ENCODE data around the gene LIPA.
"Not testable (repeated sequence)": the region's sequence is repeated elsewhere in the genome, so short reads cannot be mapped to it uniquely, and the experiment has no call there.

The LIPA gene

GRCh38 chr10:89256340-89256739 is 4.8 kb upstream of the LIPA start:
- no peaks in the 10 kb centered on the region for H3K27me3 ChIP-seq (ENCODE audit: insufficient read depth, low read length)
- peaks cover 9% of the 10 kb centered on the region for H3K4me1 ChIP-seq (ENCODE audit: control insufficient read depth, insufficient read depth, low read length, unreplicated experiment)
- no peak overlapping the region for H3K4me3 ChIP-seq (ENCODE audit: low read depth, low read length)
- H2AFZ ChIP-seq (ENCODE audit: low read length, unreplicated experiment): no peak overlapping the region
- no peak overlapping the region for H3K27ac ChIP-seq (ENCODE audit: low read depth, low read length)
- no peaks in the 10 kb centered on the region for H3K79me2 ChIP-seq (ENCODE audit: control insufficient read depth, insufficient read depth, low read length, unreplicated experiment)
- H3K36me3 ChIP-seq (ENCODE audit: insufficient read depth, low read length): no peaks in the 10 kb centered on the region

GRCh38 chr10:89255793-89256192 is 4.2 kb upstream of the LIPA start:
- Histone ChIP-seq H3K4me1 (ENCODE audit: control insufficient read depth, insufficient read depth, low read length, unreplicated experiment) (peaks cover 5% of the 10 kb centered on the region), H3K79me2 (ENCODE audit: control insufficient read depth, insufficient read depth, low read length, unreplicated experiment) (peaks cover 4% of the 10 kb centered on the region), H3K36me3 (ENCODE audit: insufficient read depth, low read length) (no peaks in the 10 kb centered on the region), H3K4me3 (ENCODE audit: low read depth, low read length) (no peak overlapping the region), H2AFZ (ENCODE audit: low read length, unreplicated experiment) (no peak overlapping the region), H3K27ac (ENCODE audit: low read depth, low read length) (no peak overlapping the region), H3K27me3 (ENCODE audit: insufficient read depth, low read length) (no peaks in the 10 kb centered on the region)

- not testable (repeated sequence) for H3K27me3 ChIP-seq (ENCODE audit: insufficient read depth, low read length); H2AFZ ChIP-seq (ENCODE audit: low read length, unreplicated experiment); H3K4me1 ChIP-seq (ENCODE audit: control insufficient read depth, insufficient read depth, low read length, unreplicated experiment); H3K36me3 ChIP-seq (ENCODE audit: insufficient read depth, low read length); H3K4me3 ChIP-seq (ENCODE audit: low read depth, low read length); H3K27ac ChIP-seq (ENCODE audit: low read depth, low read length)
- H3K79me2 ChIP-seq (ENCODE audit: control insufficient read depth, insufficient read depth, low read length, unreplicated experiment): peaks cover 11% of the 10 kb centered on the region
Observed at GRCh38 chr10:89255091-89255579, 3.6 kb upstream of the LIPA start.

- H3K4me3 ChIP-seq (ENCODE audit: low read depth, low read length): peak overlapping the region; percentile 94
- peaks cover 10% of the 10 kb centered on the region for H3K4me1 ChIP-seq (ENCODE audit: control insufficient read depth, insufficient read depth, low read length, unreplicated experiment)
- H2AFZ ChIP-seq (ENCODE audit: low read length, unreplicated experiment): no peak overlapping the region
- no peaks in the 10 kb centered on the region for H3K27me3 ChIP-seq (ENCODE audit: insufficient read depth, low read length)
- no peaks in the 10 kb centered on the region for H3K36me3 ChIP-seq (ENCODE audit: insufficient read depth, low read length)
- peaks cover 23% of the 10 kb centered on the region for H3K79me2 ChIP-seq (ENCODE audit: control insufficient read depth, insufficient read depth, low read length, unreplicated experiment)
- H3K27ac ChIP-seq (ENCODE audit: low read depth, low read length): no peak overlapping the region
Observed at GRCh38 chr10:89252225-89252585, 630 bp upstream of the LIPA start.

GRCh38 chr10:89250865-89251408 is 638 bp downstream of the LIPA start:
- Histone ChIP-seq H3K79me2 (ENCODE audit: control insufficient read depth, insufficient read depth, low read length, unreplicated experiment) (peaks cover 23% of the 10 kb centered on the region), H3K36me3 (ENCODE audit: insufficient read depth, low read length) (no peaks in the 10 kb centered on the region), H3K4me3 (ENCODE audit: low read depth, low read length) (peak overlapping the region; percentile 94), H2AFZ (ENCODE audit: low read length, unreplicated experiment) (peak overlapping the region; percentile 61), H3K27ac (ENCODE audit: low read depth, low read length) (no peak overlapping the region), H3K27me3 (ENCODE audit: insufficient read depth, low read length) (no peaks in the 10 kb centered on the region), H3K4me1 (ENCODE audit: control insufficient read depth, insufficient read depth, low read length, unreplicated experiment) (peaks cover 10% of the 10 kb centered on the region)

- Histone ChIP-seq H3K4me3 (ENCODE audit: low read depth, low read length) (no peak overlapping the region), H3K27ac (ENCODE audit: low read depth, low read length) (no peak overlapping the region), H3K27me3 (ENCODE audit: insufficient read depth, low read length) (no peaks in the 10 kb centered on the region), H2AFZ (ENCODE audit: low read length, unreplicated experiment) (no peak overlapping the region), H3K4me1 (ENCODE audit: control insufficient read depth, insufficient read depth, low read length, unreplicated experiment) (peaks cover 10% of the 10 kb centered on the region), H3K79me2 (ENCODE audit: control insufficient read depth, insufficient read depth, low read length, unreplicated experiment) (peaks cover 23% of the 10 kb centered on the region), H3K36me3 (ENCODE audit: insufficient read depth, low read length) (no peaks in the 10 kb centered on the region)
Observed at GRCh38 chr10:89248990-89249389, 2.6 kb downstream of the LIPA start.

- not testable (repeated sequence) for H3K36me3 ChIP-seq (ENCODE audit: insufficient read depth, low read length); H3K27ac ChIP-seq (ENCODE audit: low read depth, low read length); H3K27me3 ChIP-seq (ENCODE audit: insufficient read depth, low read length); H3K4me3 ChIP-seq (ENCODE audit: low read depth, low read length); H2AFZ ChIP-seq (ENCODE audit: low read length, unreplicated experiment)
- Histone ChIP-seq H3K79me2 (ENCODE audit: control insufficient read depth, insufficient read depth, low read length, unreplicated experiment) (peaks cover 23% of the 10 kb centered on the region), H3K4me1 (ENCODE audit: control insufficient read depth, insufficient read depth, low read length, unreplicated experiment) (peaks cover 15% of the 10 kb centered on the region)
Observed at GRCh38 chr10:89247623-89248022, 4.0 kb downstream of the LIPA start.

- no peak overlapping the region for H3K27ac ChIP-seq (ENCODE audit: low read depth, low read length)
Observed at GRCh38 chr10:89245802-89246201, 5.8 kb downstream of the LIPA start.

GRCh38 chr10:89242840-89243568 is 8.6 kb downstream of the LIPA start:
- Histone ChIP-seq H3K79me2 (ENCODE audit: control insufficient read depth, insufficient read depth, low read length, unreplicated experiment) (no peaks in the 10 kb centered on the region), H3K4me1 (ENCODE audit: control insufficient read depth, insufficient read depth, low read length, unreplicated experiment) (peaks cover 15% of the 10 kb centered on the region), H3K27me3 (ENCODE audit: insufficient read depth, low read length) (no peaks in the 10 kb centered on the region), H3K36me3 (ENCODE audit: insufficient read depth, low read length) (no peaks in the 10 kb centered on the region), H3K27ac (ENCODE audit: low read depth, low read length) (no peak overlapping the region), H2AFZ (ENCODE audit: low read length, unreplicated experiment) (no peak overlapping the region), H3K4me3 (ENCODE audit: low read depth, low read length) (no peak overlapping the region)

More at GRCh38 chr10:89245802-89246201, 5.8 kb downstream of the LIPA start:
- Histone ChIP-seq H3K4me3 (ENCODE audit: low read depth, low read length) (no peak overlapping the region), H2AFZ (ENCODE audit: low read length, unreplicated experiment) (no peak overlapping the region), H3K4me1 (ENCODE audit: control insufficient read depth, insufficient read depth, low read length, unreplicated experiment) (peaks cover 24% of the 10 kb centered on the region), H3K79me2 (ENCODE audit: control insufficient read depth, insufficient read depth, low read length, unreplicated experiment) (peaks cover 19% of the 10 kb centered on the region), H3K27me3 (ENCODE audit: insufficient read depth, low read length) (no peaks in the 10 kb centered on the region), H3K36me3 (ENCODE audit: insufficient read depth, low read length) (no peaks in the 10 kb centered on the region)

- H3K27ac ChIP-seq (ENCODE audit: low read depth, low read length): no peak overlapping the region
- H3K79me2 ChIP-seq (ENCODE audit: control insufficient read depth, insufficient read depth, low read length, unreplicated experiment): no peaks in the 10 kb centered on the region
- H3K4me3 ChIP-seq (ENCODE audit: low read depth, low read length): no peak overlapping the region
- peaks cover 15% of the 10 kb centered on the region for H3K4me1 ChIP-seq (ENCODE audit: control insufficient read depth, insufficient read depth, low read length, unreplicated experiment)
- no peaks in the 10 kb centered on the region for H3K27me3 ChIP-seq (ENCODE audit: insufficient read depth, low read length)
- no peak overlapping the region for H2AFZ ChIP-seq (ENCODE audit: low read length, unreplicated experiment)
- H3K36me3 ChIP-seq (ENCODE audit: insufficient read depth, low read length): no peaks in the 10 kb centered on the region; the same call in 1 of the 2 replicates
Observed at GRCh38 chr10:89242345-89242684, 9.3 kb downstream of the LIPA start.
